Ishikawa (cell line): Measurements from ENCODE around the gene GLMN.

ENCODE experiments used
- CEBPB ChIP-seq: IDR thresholded peaks from 2 replicates; pipeline ENCODE4 v1.6.1; 2012
- CREB1 ChIP-seq: IDR thresholded peaks from 2 replicates; pipeline ENCODE4 v1.6.1; 2012; ENCODE audit warnings: low read depth
- EGR1 ChIP-seq: IDR thresholded peaks from 2 replicates; pipeline ENCODE4 v1.6.1; 2012
- EP300 ChIP-seq: IDR thresholded peaks from 2 replicates; pipeline ENCODE4 v1.6.1; 2012; ENCODE audit warnings: borderline replicate concordance
- FOXM1 ChIP-seq: IDR thresholded peaks from 2 replicates; pipeline ENCODE4 v1.6.1; 2012; ENCODE audit warnings: low read depth, borderline replicate concordance
- MAX ChIP-seq: IDR thresholded peaks from 2 replicates; pipeline ENCODE4 v1.6.1; 2012
- NFIC ChIP-seq: IDR thresholded peaks from 2 replicates; pipeline ENCODE4 v1.6.1; 2012
- RAD21 ChIP-seq: IDR thresholded peaks from 2 replicates; pipeline ENCODE4 v1.6.1; 2012; ENCODE audit warnings: low read depth
- TAF1 ChIP-seq: IDR thresholded peaks from 2 replicates; pipeline ENCODE4 v1.6.1; 2012; ENCODE audit warnings: low read depth, mild to moderate bottlenecking
- TCF12 ChIP-seq: IDR thresholded peaks from 2 replicates; pipeline ENCODE4 v1.6.1; 2012; ENCODE audit warnings: low read depth
- TEAD4 ChIP-seq: IDR thresholded peaks from 2 replicates; pipeline ENCODE4 v1.6.1; 2012
- USF1 ChIP-seq: IDR thresholded peaks from 2 replicates; pipeline ENCODE4 v1.6.1; 2012
- YY1 ChIP-seq: IDR thresholded peaks from 2 replicates; pipeline ENCODE4 v1.6.1; 2012; ENCODE audit warnings: low read depth
- ZBTB7A ChIP-seq: IDR thresholded peaks from 2 replicates; pipeline ENCODE4 v1.6.1; 2012; ENCODE audit warnings: low read depth
- TF ChIP-seq, protein P1 (sequence below): IDR thresholded peaks from 2 replicates; pipeline ENCODE4 v1.6.1; 2012; ENCODE audit warnings: low read depth, mild to moderate bottlenecking

GLMN gene

GRCh38 chr1:92291372-92291999, 7.3 kb downstream of the GLMN start:
- TF ChIP-seq FOXM1 (no peak), RAD21 (peak; percentile 58)

- no peak for TF ChIP-seq RAD21
- TF ChIP-seq, protein P1, sequence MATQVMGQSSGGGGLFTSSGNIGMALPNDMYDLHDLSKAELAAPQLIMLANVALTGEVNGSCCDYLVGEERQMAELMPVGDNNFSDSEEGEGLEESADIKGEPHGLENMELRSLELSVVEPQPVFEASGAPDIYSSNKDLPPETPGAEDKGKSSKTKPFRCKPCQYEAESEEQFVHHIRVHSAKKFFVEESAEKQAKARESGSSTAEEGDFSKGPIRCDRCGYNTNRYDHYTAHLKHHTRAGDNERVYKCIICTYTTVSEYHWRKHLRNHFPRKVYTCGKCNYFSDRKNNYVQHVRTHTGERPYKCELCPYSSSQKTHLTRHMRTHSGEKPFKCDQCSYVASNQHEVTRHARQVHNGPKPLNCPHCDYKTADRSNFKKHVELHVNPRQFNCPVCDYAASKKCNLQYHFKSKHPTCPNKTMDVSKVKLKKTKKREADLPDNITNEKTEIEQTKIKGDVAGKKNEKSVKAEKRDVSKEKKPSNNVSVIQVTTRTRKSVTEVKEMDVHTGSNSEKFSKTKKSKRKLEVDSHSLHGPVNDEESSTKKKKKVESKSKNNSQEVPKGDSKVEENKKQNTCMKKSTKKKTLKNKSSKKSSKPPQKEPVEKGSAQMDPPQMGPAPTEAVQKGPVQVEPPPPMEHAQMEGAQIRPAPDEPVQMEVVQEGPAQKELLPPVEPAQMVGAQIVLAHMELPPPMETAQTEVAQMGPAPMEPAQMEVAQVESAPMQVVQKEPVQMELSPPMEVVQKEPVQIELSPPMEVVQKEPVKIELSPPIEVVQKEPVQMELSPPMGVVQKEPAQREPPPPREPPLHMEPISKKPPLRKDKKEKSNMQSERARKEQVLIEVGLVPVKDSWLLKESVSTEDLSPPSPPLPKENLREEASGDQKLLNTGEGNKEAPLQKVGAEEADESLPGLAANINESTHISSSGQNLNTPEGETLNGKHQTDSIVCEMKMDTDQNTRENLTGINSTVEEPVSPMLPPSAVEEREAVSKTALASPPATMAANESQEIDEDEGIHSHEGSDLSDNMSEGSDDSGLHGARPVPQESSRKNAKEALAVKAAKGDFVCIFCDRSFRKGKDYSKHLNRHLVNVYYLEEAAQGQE = no peak
- no peak for TF ChIP-seq YY1
- no peak for TF ChIP-seq CEBPB
- no peak for TF ChIP-seq ZBTB7A
- TF ChIP-seq EGR1 = no peak
- TF ChIP-seq TAF1 = no peak
- no peak for TF ChIP-seq FOXM1
- TF ChIP-seq TCF12 = no peak
- no peak for TF ChIP-seq TEAD4
- TF ChIP-seq NFIC = no peak
- TF ChIP-seq MAX = no peak
- no peak for TF ChIP-seq CREB1
- TF ChIP-seq USF1 = no peak
- TF ChIP-seq EP300 = no peak
These were observed 21.6 kb downstream of the GLMN start for GRCh38 chr1:92277105-92277723.

DNA sequence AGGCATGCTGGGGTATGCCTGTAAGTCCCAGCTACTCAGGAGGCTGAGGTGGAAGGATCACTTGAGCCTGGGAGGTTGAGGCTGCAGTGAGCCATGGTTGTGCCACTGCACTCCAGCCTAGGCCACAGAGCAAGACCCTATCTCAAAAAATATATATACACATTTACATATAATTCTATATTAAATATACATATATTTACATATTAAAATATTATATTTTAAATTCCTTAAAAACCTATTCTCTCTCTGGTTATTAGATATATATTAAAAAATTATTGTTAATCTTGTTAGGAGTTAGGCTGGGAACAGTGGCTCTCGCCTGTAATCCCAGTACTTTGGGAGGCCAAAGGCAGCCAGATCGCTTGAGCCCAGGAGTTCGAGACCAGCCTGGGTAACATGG, 22.7 kb downstream of the GLMN start:
- TF ChIP-seq TEAD4 = no peak
- TF ChIP-seq TAF1 = no peak
- no peak for TF ChIP-seq EP300
- no peak for TF ChIP-seq CEBPB
- no peak for TF ChIP-seq RAD21
- TF ChIP-seq YY1 = no peak
- no peak for TF ChIP-seq TCF12
- no peak for TF ChIP-seq ZBTB7A
- no peak for TF ChIP-seq CREB1
- TF ChIP-seq EGR1 = no peak
- TF ChIP-seq, protein P1 = no peak
- TF ChIP-seq NFIC = no peak
- no peak for TF ChIP-seq MAX
- no peak for TF ChIP-seq FOXM1
- TF ChIP-seq USF1 = no peak

- TF ChIP-seq CEBPB = no peak
- TF ChIP-seq YY1 = no peak
- TF ChIP-seq USF1 = no peak
- TF ChIP-seq TAF1 = no peak
These were observed 23.8 kb downstream of the GLMN start for GRCh38 chr1:92274939-92275338.

- TF ChIP-seq CEBPB = no peak
- no peak for TF ChIP-seq TAF1
- TF ChIP-seq USF1 = no peak
- TF ChIP-seq ZBTB7A = no peak
- TF ChIP-seq YY1 = no peak
- TF ChIP-seq FOXM1 = no peak
- TF ChIP-seq EP300 = no peak
These were observed 25.7 kb downstream of the GLMN start for GRCh38 chr1:92273039-92273438.
